Activated B cell treated with CpG ODN at 0.5 μM for 24 hours (primary cell): ENCODE data around the gene CCNF. TPM values are rescaled to one million over a fixed set of nuclear protein-coding genes. Genes with fewer than 3 reads are reported as not detected.

Source experiments
- ATAC-seq: fragments of 200-7000 bp; cut with Tn5 transposase; one replicate; pipeline ENCODE4 v1.10.0; 2021; ENCODE audit warnings: low read depth, mild to moderate bottlenecking, moderate library complexity
- CTCF ChIA-PET: fragments of 350-600 bp; sonication (Branson Sonifier 250); formaldehyde crosslinking; loops from one replicate; lab custom pipeline; 2021; ENCODE audit warnings: antibody characterized with exemption; lab: Charles Lee
- POLR2A ChIA-PET: fragments of 350-600 bp; sonication (Branson Sonifier 250); formaldehyde crosslinking; loops from one replicate; lab custom pipeline; 2021; ENCODE audit warnings: antibody characterized with exemption; lab: Charles Lee
- DNase-seq: peaks from one replicate; pipeline ENCODE4 v3.0.0; 2022
- H3K27ac Mint-ChIP-seq: one replicate; pipeline ENCODE4 v1.8.0; 2020; ENCODE audit warnings: mixed read lengths
- H3K27me3 Mint-ChIP-seq: one replicate; pipeline ENCODE4 v1.8.0; 2021; ENCODE audit warnings: mixed read lengths
- H3K36me3 Mint-ChIP-seq: one replicate; pipeline ENCODE4 v1.8.0; 2021; ENCODE audit warnings: low read depth, mixed read lengths
- H3K4me1 Mint-ChIP-seq: one replicate; pipeline ENCODE4 v1.8.0; 2021; ENCODE audit warnings: mixed read lengths
- H3K4me3 Mint-ChIP-seq: one replicate; pipeline ENCODE4 v1.8.0; 2020; ENCODE audit warnings: mild to moderate bottlenecking, mixed read lengths
- H3K9me3 Mint-ChIP-seq: one replicate; pipeline ENCODE4 v1.8.0; 2020; ENCODE audit warnings: mixed read lengths
- CTCF ChIP-seq: fragments of 200-600 bp; IDR thresholded peaks from one replicate; pipeline ENCODE4 v1.8.0; 2022; ENCODE audit warnings: antibody characterized with exemption, mild to moderate bottlenecking
- intact Hi-C: fragments of 100-400 bp; cut with micrococcal nuclease; formaldehyde crosslinking; loops from one replicate; pipeline ENCODE4 v1.15.1; 2024
- total RNA-seq: library from RNA; stranded (reverse); gene quantifications from 2 replicates; pipeline ENCODE4 v1.2.3, GENCODE V29; 2022

The CCNF gene
- total RNA-seq, 1 donor from 2014 or later, result 5.5 TPM

DNA sequence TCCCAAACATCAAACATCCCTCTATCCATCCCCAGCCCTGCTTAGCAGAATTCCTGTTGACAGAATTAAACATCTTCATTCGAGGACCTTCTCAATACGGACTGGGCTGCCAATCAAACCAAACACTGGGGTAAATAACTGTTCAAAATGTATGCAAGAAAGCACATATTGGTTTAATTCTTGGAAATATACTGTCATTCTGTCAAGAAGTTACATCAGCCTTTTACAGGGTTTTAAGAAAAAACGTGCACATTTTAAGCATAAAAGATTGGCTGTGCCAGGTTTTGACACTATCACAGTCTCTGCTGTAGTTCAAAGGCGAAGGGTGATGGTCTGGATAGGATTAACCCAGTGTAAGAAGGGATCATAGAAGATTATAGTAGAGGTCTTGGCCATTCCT lies 25.1 kb upstream of the CCNF start:
- no peaks in the 10 kb centered on the region for H3K4me1 Mint-ChIP-seq

GRCh38 chr16:2415085-2415484 lies 14.2 kb upstream of the CCNF start:
- Mint-ChIP-seq H3K4me1 (no peaks in the 10 kb centered on the region), H3K27ac (no peak overlapping the region), H3K36me3 (no peaks in the 10 kb centered on the region), H3K27me3 (peaks cover 14% of the 10 kb centered on the region), H3K4me3 (no peak overlapping the region), H3K9me3 (no peaks in the 10 kb centered on the region)
- no peak for DNase-seq
- intact Hi-C loops, result no loop called here
- POLR2A ChIA-PET, result no interaction called here
- CTCF ChIA-PET, result no interaction called here
- ATAC-seq, result no peak
- no peak for TF ChIP-seq CTCF

More for the DNA sequence above, 25.1 kb upstream of the CCNF start:
- H3K27me3 Mint-ChIP-seq, result peaks cover 10% of the 10 kb centered on the region
- H3K9me3 Mint-ChIP-seq, result no peaks in the 10 kb centered on the region
- intact Hi-C loops, result no loop called here
- no peaks in the 10 kb centered on the region for H3K36me3 Mint-ChIP-seq
- DNase-seq (no peak), ATAC-seq (no peak)
- H3K27ac Mint-ChIP-seq, result no peak overlapping the region
- CTCF ChIA-PET, result no interaction called here
- H3K4me3 Mint-ChIP-seq, result no peak overlapping the region
- POLR2A ChIA-PET, result no interaction called here
- no peak for TF ChIP-seq CTCF

- Mint-ChIP-seq H3K9me3 (no peaks in the 10 kb centered on the region), H3K4me3 (no peak overlapping the region), H3K36me3 (no peaks in the 10 kb centered on the region), H3K4me1 (peaks cover 4% of the 10 kb centered on the region), H3K27ac (no peak overlapping the region), H3K27me3 (peaks cover 6% of the 10 kb centered on the region)
- CTCF ChIA-PET, result no interaction called here
- no peak for ATAC-seq
- POLR2A ChIA-PET, result no interaction called here
- no peak for DNase-seq
- intact Hi-C loops, result loop anchor here (10.0 kb wide), 1 partner anchor 195 kb away; the partner anchor contains the start of gene E4F1
- no peak for TF ChIP-seq CTCF
Measured at GRCh38 chr16:2420035-2420434, 9.2 kb upstream of the CCNF start.

DNA sequence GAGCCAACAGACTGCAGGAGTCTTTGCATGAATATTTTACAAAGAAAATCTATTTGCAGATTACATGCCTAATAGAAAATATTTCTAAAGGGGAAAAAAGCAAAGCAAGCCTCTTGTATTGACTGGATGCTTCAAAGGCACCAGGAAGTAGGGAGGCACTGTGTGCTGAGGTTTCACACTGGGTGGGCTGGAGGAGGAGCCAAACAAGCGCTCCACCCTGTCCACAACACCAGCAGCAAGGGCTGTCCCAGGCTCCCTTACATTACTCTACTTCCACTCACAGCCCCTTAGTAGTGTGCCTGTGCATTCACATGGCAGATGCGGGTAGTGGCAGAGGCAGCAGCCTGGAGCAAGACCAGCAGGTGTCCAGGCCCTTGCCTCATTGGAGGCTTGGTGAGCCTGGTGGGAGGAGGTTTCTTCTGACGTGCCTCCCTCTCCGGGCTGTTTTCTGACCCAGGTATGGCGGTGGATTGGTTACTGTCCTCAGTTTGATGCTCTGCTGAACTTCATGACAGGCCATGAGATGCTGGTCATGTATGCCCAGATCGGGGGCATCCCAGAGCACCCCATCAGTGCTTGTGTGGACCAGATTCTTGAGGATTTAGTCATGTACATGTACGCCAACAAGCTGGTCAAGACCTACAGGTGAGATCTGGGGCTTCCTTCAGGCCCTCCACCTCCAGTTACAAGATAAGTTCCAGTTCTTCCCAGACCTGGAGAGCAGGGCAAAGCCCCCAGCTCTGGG lies 7.0 kb upstream of the CCNF start:
- no peak for DNase-seq
- no peak overlapping the region for H3K27ac Mint-ChIP-seq
- no peaks in the 10 kb centered on the region for H3K9me3 Mint-ChIP-seq
- intact Hi-C loops, result loop anchor here (2.0 to 10.0 kb wide), 2 partner anchors 81 to 197 kb away; partner anchors contain the start of genes ABCA3 and E4F1
- no peak overlapping the region for H3K4me3 Mint-ChIP-seq
- ChIA-PET CTCF (no interaction called here), POLR2A (no interaction called here)
- no peak for TF ChIP-seq CTCF
- no peaks in the 10 kb centered on the region for H3K36me3 Mint-ChIP-seq
- ATAC-seq, result no peak
- peaks cover 4% of the 10 kb centered on the region for H3K4me1 Mint-ChIP-seq
- H3K27me3 Mint-ChIP-seq, result no peaks in the 10 kb centered on the region

- POLR2A ChIA-PET, result no interaction called here
- intact Hi-C loops, result loop anchor here (10.0 kb wide), 1 partner anchor 200 kb away; the partner anchor contains the start of gene E4F1
- TF ChIP-seq CTCF, result no peak
- Mint-ChIP-seq H3K27me3 (no peaks in the 10 kb centered on the region), H3K27ac (no peak overlapping the region), H3K36me3 (no peaks in the 10 kb centered on the region), H3K9me3 (no peaks in the 10 kb centered on the region), H3K4me1 (peaks cover 8% of the 10 kb centered on the region), H3K4me3 (no peak overlapping the region)
- ATAC-seq (no peak), DNase-seq (no peak)
- CTCF ChIA-PET, result no interaction called here
Measured at GRCh38 chr16:2424061-2425007, 4.9 kb upstream of the CCNF start.
